D721Med (cell line): ENCODE measurements around the gene GSTM1.
"Not testable (repeated sequence)": the region's sequence is repeated elsewhere in the genome, so short reads cannot be mapped to it uniquely, and the experiment has no call there.

ENCODE experiments used
- DNase-seq: peaks from one replicate; pipeline ENCODE4 v3.0.0; 2011; ENCODE audit warnings: low spot score; ENCODE audit not compliant: insufficient read length
- FAIRE-seq: peaks from 2 replicates; lab custom pipeline; 2011; peaks lifted over from hg19 to GRCh38; lab: Jason Lieb, UNC
- CTCF ChIP-seq: IDR thresholded peaks from 2 replicates; pipeline ENCODE4 v1.5.1; 2012; ENCODE audit warnings: mild to moderate bottlenecking, control low read depth; ENCODE audit not compliant: insufficient read depth; ENCODE audit errors: missing control alignments

Gene GSTM1

GRCh38 chr1:109677459-109677858 lies 10.2 kb upstream of the GSTM1 start:
- no peak for TF ChIP-seq CTCF
- FAIRE-seq, result no peak
- DNase-seq, result no peak

GRCh38 chr1:109678637-109679036 lies 9.0 kb upstream of the GSTM1 start:
- not testable (repeated sequence) for FAIRE-seq, DNase-seq

- not testable (repeated sequence) for DNase-seq, FAIRE-seq
These were observed 2.8 kb upstream of the GSTM1 start for GRCh38 chr1:109684777-109685176.

- not testable (repeated sequence) for FAIRE-seq, DNase-seq
These were observed 2.2 kb upstream of the GSTM1 start for GRCh38 chr1:109685399-109685798.

- not testable (repeated sequence) for DNase-seq, FAIRE-seq
These were observed 1.7 kb upstream of the GSTM1 start for GRCh38 chr1:109685890-109686289.

GRCh38 chr1:109687109-109687508 lies 508 bp upstream of the GSTM1 start:
- DNase-seq, FAIRE-seq: not testable (repeated sequence)

GRCh38 chr1:109689844-109690405 lies 2.3 kb downstream of the GSTM1 start:
- no peak for FAIRE-seq
- DNase-seq, result no peak
- no peak for TF ChIP-seq CTCF

- no peak for TF ChIP-seq CTCF
- FAIRE-seq (no peak), DNase-seq (no peak)
These were observed 4.1 kb downstream of the GSTM1 start for GRCh38 chr1:109691759-109692158.

GRCh38 chr1:109694400-109694799 lies 6.8 kb downstream of the GSTM1 start:
- not testable (repeated sequence) for DNase-seq, FAIRE-seq

- DNase-seq, FAIRE-seq: not testable (repeated sequence)
These were observed 7.5 kb downstream of the GSTM1 start for GRCh38 chr1:109695138-109695537.

- FAIRE-seq, result no peak
- TF ChIP-seq CTCF, result no peak
- no peak for DNase-seq
These were observed 9.4 kb downstream of the GSTM1 start for GRCh38 chr1:109697066-109697465.

- DNase-seq, FAIRE-seq: not testable (repeated sequence)
These were observed 10.2 kb downstream of the GSTM1 start for GRCh38 chr1:109697861-109698260.

GRCh38 chr1:109702940-109703339 lies 15.3 kb downstream of the GSTM1 start:
- not testable (repeated sequence) for DNase-seq, FAIRE-seq
